HEK293 (cell line): ENCODE data around the gene TIAM2.

Source experiments
- CTCF ChIA-PET: fragments of 350-600 bp; formaldehyde crosslinking; extraction: SDS; loops from one replicate; lab custom pipeline; 2021; ENCODE audit warnings: antibody characterized with exemption; lab: Yijun Ruan, JAX
- POLR2A ChIA-PET: fragments of 300-600 bp; formaldehyde crosslinking; extraction: SDS; loops from one replicate; lab custom pipeline; 2020; ENCODE audit warnings: antibody characterized with exemption, inconsistent platforms; lab: Yijun Ruan, JAX
- H3K27ac ChIP-seq: fragments of 200-500 bp; sonication (Bioruptor generic); 2 replicates; pipeline ENCODE4 v1.5.1; 2014; ENCODE audit warnings: low read depth, low read length, control low read depth, inconsistent platforms; ENCODE audit errors: extremely low read depth
- H3K36me3 ChIP-seq, 2 experiments: fragments of 200-500 bp in 1 of 2; sonication (Bioruptor generic) in 1 of 2; 1 replicate in 1 of 2; 2 replicates in 1 of 2; pipeline ENCODE4 v1.5.1; 2014 to 2017; ENCODE audit warnings: inconsistent platforms in 2 of 2, low read length in 2 of 2; ENCODE audit not compliant: control insufficient read depth in 2 of 2, insufficient read depth in 1 of 2
- H3K4me1 ChIP-seq: fragments of 200-500 bp; sonication (Bioruptor generic); 2 replicates; pipeline ENCODE4 v1.5.1; 2014; ENCODE audit warnings: mild to moderate bottlenecking, low read length, inconsistent platforms; ENCODE audit not compliant: control insufficient read depth, insufficient read depth
- H3K4me3 ChIP-seq: 2 replicates; pipeline ENCODE4 v1.5.1; 2011; ENCODE audit warnings: low read depth, mild to moderate bottlenecking, control low read depth, low read length, moderate library complexity
- H3K9me3 ChIP-seq: fragments of 200-500 bp; sonication (Bioruptor generic); 2 replicates; pipeline ENCODE4 v1.5.1; 2014; ENCODE audit warnings: low read depth, low read length, inconsistent platforms; ENCODE audit not compliant: control insufficient read depth, insufficient read depth
- EGR2 ChIP-seq: fragments of 450-650 bp; formaldehyde crosslinking; IDR thresholded peaks from 2 replicates; pipeline ENCODE4 v1.5.1; 2016; ENCODE audit warnings: low read depth, missing biosample characterization, missing genetic modification characterization
- FEZF1 ChIP-seq: fragments of 450-650 bp; formaldehyde crosslinking; IDR thresholded peaks from 2 replicates; pipeline ENCODE4 v1.5.1; 2016; ENCODE audit warnings: missing biosample characterization, missing genetic modification characterization
- GLIS1 ChIP-seq: fragments of 450-650 bp; formaldehyde crosslinking; IDR thresholded peaks from 2 replicates; pipeline ENCODE4 v1.5.1; 2016; ENCODE audit warnings: missing biosample characterization, missing genetic modification characterization
- HIC1 ChIP-seq: fragments of 450-650 bp; formaldehyde crosslinking; IDR thresholded peaks from 2 replicates; pipeline ENCODE4 v1.5.1; 2016; ENCODE audit warnings: missing biosample characterization, missing genetic modification characterization
- IKZF3 ChIP-seq: fragments of 450-650 bp; IDR thresholded peaks from 2 replicates; pipeline ENCODE4 v1.5.0; 2018; ENCODE audit warnings: missing biosample characterization, mild to moderate bottlenecking, missing genetic modification characterization, moderate library complexity
- OSR2 ChIP-seq: fragments of 450-650 bp; formaldehyde crosslinking; IDR thresholded peaks from 2 replicates; pipeline ENCODE4 v1.5.1; 2016; ENCODE audit warnings: missing biosample characterization, missing genetic modification characterization
- REPIN1 ChIP-seq: fragments of 450-650 bp; formaldehyde crosslinking; IDR thresholded peaks from 2 replicates; pipeline ENCODE4 v1.5.1; 2017; ENCODE audit warnings: missing biosample characterization, missing genetic modification characterization, low read depth
- SP7 ChIP-seq: fragments of 450-650 bp; formaldehyde crosslinking; IDR thresholded peaks from 2 replicates; pipeline ENCODE4 v1.5.1; 2016; ENCODE audit warnings: missing biosample characterization, missing genetic modification characterization
- ZBTB17 ChIP-seq: fragments of 450-650 bp; formaldehyde crosslinking; IDR thresholded peaks from 2 replicates; pipeline ENCODE4 v1.5.1; 2016; ENCODE audit warnings: missing biosample characterization, missing genetic modification characterization
- ZEB2 ChIP-seq: fragments of 450-650 bp; formaldehyde crosslinking; IDR thresholded peaks from 2 replicates; pipeline ENCODE4 v1.5.1; 2016; ENCODE audit warnings: missing biosample characterization, missing genetic modification characterization
- ZNF184 ChIP-seq: fragments of 450-650 bp; IDR thresholded peaks from 2 replicates; pipeline ENCODE4 v1.5.1; 2018; ENCODE audit warnings: missing biosample characterization, mild to moderate bottlenecking, missing genetic modification characterization
- ZNF202 ChIP-seq: fragments of 450-650 bp; formaldehyde crosslinking; IDR thresholded peaks from 2 replicates; pipeline ENCODE4 v1.5.1; 2016; ENCODE audit warnings: missing biosample characterization, missing genetic modification characterization, borderline replicate concordance
- ZNF211 ChIP-seq: fragments of 450-650 bp; formaldehyde crosslinking; IDR thresholded peaks from 2 replicates; pipeline ENCODE4 v1.5.1; 2016; ENCODE audit warnings: low read depth, missing biosample characterization, missing genetic modification characterization
- ZNF302 ChIP-seq: fragments of 450-650 bp; formaldehyde crosslinking; IDR thresholded peaks from 2 replicates; pipeline ENCODE4 v1.5.1; 2016; ENCODE audit warnings: missing biosample characterization, missing genetic modification characterization, low read depth
- ZNF311 ChIP-seq: fragments of 450-650 bp; formaldehyde crosslinking; IDR thresholded peaks from 2 replicates; pipeline ENCODE4 v1.5.1; 2017; ENCODE audit warnings: missing biosample characterization, missing genetic modification characterization, borderline replicate concordance
- ZNF416 ChIP-seq: fragments of 450-650 bp; formaldehyde crosslinking; IDR thresholded peaks from 2 replicates; pipeline ENCODE4 v1.5.1; 2016; ENCODE audit warnings: missing biosample characterization, missing genetic modification characterization
- ZNF514 ChIP-seq: fragments of 450-650 bp; formaldehyde crosslinking; IDR thresholded peaks from 2 replicates; pipeline ENCODE4 v1.5.1; 2016; ENCODE audit warnings: missing biosample characterization, missing genetic modification characterization
- ZNF600 ChIP-seq: fragments of 450-650 bp; formaldehyde crosslinking; IDR thresholded peaks from 2 replicates; pipeline ENCODE4 v1.5.1; 2016; ENCODE audit warnings: missing biosample characterization, missing genetic modification characterization
- ZNF629 ChIP-seq: fragments of 450-650 bp; formaldehyde crosslinking; IDR thresholded peaks from 2 replicates; pipeline ENCODE4 v1.5.1; 2017; ENCODE audit warnings: missing biosample characterization, missing genetic modification characterization
- ZNF645 ChIP-seq: fragments of 450-650 bp; formaldehyde crosslinking; IDR thresholded peaks from 2 replicates; pipeline ENCODE4; 2016; ENCODE audit warnings: missing biosample characterization, missing genetic modification characterization
- ZNF658 ChIP-seq: fragments of 450-650 bp; formaldehyde crosslinking; IDR thresholded peaks from 2 replicates; pipeline ENCODE4; 2016; ENCODE audit warnings: missing biosample characterization, missing genetic modification characterization
- ZNF707 ChIP-seq: fragments of 450-650 bp; formaldehyde crosslinking; IDR thresholded peaks from 2 replicates; pipeline ENCODE4 v1.5.1; 2016; ENCODE audit warnings: missing biosample characterization, missing genetic modification characterization
- ZNF768 ChIP-seq: fragments of 450-650 bp; formaldehyde crosslinking; IDR thresholded peaks from 2 replicates; pipeline ENCODE4 v1.5.1; 2018; ENCODE audit warnings: missing biosample characterization, mild to moderate bottlenecking, missing genetic modification characterization
- ZNF785 ChIP-seq: fragments of 450-650 bp; formaldehyde crosslinking; IDR thresholded peaks from 2 replicates; pipeline ENCODE4 v1.5.1; 2016; ENCODE audit warnings: missing biosample characterization, missing genetic modification characterization
- ZXDB ChIP-seq: fragments of 450-650 bp; formaldehyde crosslinking; IDR thresholded peaks from 2 replicates; pipeline ENCODE4 v1.5.1; 2016; ENCODE audit warnings: missing biosample characterization, missing genetic modification characterization
- TF ChIP-seq, protein P1 (sequence below): fragments of 450-650 bp; formaldehyde crosslinking; IDR thresholded peaks from 2 replicates; pipeline ENCODE4 v1.5.1; 2016; ENCODE audit warnings: missing biosample characterization, missing genetic modification characterization
- TF ChIP-seq, protein P2 (sequence below): fragments of 450-650 bp; IDR thresholded peaks from 2 replicates; pipeline ENCODE4 v1.5.1; 2018; ENCODE audit warnings: missing biosample characterization, mild to moderate bottlenecking, missing genetic modification characterization
- TF ChIP-seq, protein P3 (sequence below): fragments of 450-650 bp; formaldehyde crosslinking; IDR thresholded peaks from 2 replicates; pipeline ENCODE4 v1.5.1; 2017; ENCODE audit warnings: missing biosample characterization, missing genetic modification characterization

Gene TIAM2

GRCh38 chr6:155201461-155202226, 206.5 kb downstream of the TIAM2 start:
- ChIA-PET POLR2A (no interaction called here), CTCF (interaction anchor here (0.9 to 2.3 kb wide), 2 partner anchors 24 to 46 kb away, joined by 3 to 9 read pairs; no protein-coding TSS in a partner anchor)
- Histone ChIP-seq H3K36me3 (no peaks in the 10 kb centered on the region), H3K4me1 (peaks cover 10% of the 10 kb centered on the region), H3K4me3 (no peak overlapping the region; the same call in 1 of the 2 replicates), H3K27ac (0 out of 2 replicates have a peak overlapping the region, but pooled peaks have one; percentile 37), H3K9me3 (no peaks in the 10 kb centered on the region)
- peak; percentile 21; the same call in 1 of the 2 replicates for TF ChIP-seq IKZF3 (tag by site-specific recombination)
- no peak for TF ChIP-seq ZNF211 (tag by site-specific recombination)
- TF ChIP-seq ZBTB17 (tag by site-specific recombination) = no peak
- TF ChIP-seq ZNF202 (tag by site-specific recombination) = no peak
- no peak for TF ChIP-seq EGR2 (tag by site-specific recombination)
- TF ChIP-seq ZEB2 (tag by site-specific recombination) = 0 out of 2 replicates have a peak, but pooled peaks have one; percentile 42
- no peak for TF ChIP-seq ZNF302 (tag by site-specific recombination)
- no peak for TF ChIP-seq ZNF416 (tag by site-specific recombination)
- no peak for TF ChIP-seq ZNF514 (tag by site-specific recombination)
- no peak for TF ChIP-seq GLIS1
- peak; percentile 52; the same call in 1 of the 2 replicates for TF ChIP-seq ZNF600 (tag by site-specific recombination)
- TF ChIP-seq REPIN1 (tag by site-specific recombination) = no peak
- TF ChIP-seq ZNF184 (tag by site-specific recombination) = no peak
- peak; percentile 40; the same call in 1 of the 2 replicates for TF ChIP-seq HIC1 (tag by site-specific recombination)
- TF ChIP-seq, protein P1, sequence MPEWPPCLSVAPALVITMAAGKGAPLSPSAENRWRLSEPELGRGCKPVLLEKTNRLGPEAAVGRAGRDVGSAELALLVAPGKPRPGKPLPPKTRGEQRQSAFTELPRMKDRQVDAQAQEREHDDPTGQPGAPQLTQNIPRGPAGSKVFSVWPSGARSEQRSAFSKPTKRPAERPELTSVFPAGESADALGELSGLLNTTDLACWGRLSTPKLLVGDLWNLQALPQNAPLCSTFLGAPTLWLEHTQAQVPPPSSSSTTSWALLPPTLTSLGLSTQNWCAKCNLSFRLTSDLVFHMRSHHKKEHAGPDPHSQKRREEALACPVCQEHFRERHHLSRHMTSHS (tag by site-specific recombination) = no peak
- peak; percentile 73 for TF ChIP-seq OSR2 (tag by site-specific recombination)
- TF ChIP-seq, protein P2, sequence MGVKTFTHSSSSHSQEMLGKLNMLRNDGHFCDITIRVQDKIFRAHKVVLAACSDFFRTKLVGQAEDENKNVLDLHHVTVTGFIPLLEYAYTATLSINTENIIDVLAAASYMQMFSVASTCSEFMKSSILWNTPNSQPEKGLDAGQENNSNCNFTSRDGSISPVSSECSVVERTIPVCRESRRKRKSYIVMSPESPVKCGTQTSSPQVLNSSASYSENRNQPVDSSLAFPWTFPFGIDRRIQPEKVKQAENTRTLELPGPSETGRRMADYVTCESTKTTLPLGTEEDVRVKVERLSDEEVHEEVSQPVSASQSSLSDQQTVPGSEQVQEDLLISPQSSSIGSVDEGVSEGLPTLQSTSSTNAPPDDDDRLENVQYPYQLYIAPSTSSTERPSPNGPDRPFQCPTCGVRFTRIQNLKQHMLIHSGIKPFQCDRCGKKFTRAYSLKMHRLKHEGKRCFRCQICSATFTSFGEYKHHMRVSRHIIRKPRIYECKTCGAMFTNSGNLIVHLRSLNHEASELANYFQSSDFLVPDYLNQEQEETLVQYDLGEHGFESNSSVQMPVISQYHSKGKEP (tag by site-specific recombination) = 0 out of 2 replicates have a peak, but pooled peaks have one; percentile 45
- no peak for TF ChIP-seq ZNF785
- TF ChIP-seq ZNF645 (tag by site-specific recombination) = no peak
- TF ChIP-seq ZNF311 = no peak
- peak; percentile 12; the same call in 1 of the 2 replicates for TF ChIP-seq ZNF629 (tag by site-specific recombination)
- TF ChIP-seq ZXDB (tag by site-specific recombination) = 0 out of 2 replicates have a peak, but pooled peaks have one; percentile 33
- no peak for TF ChIP-seq ZNF658 (tag by site-specific recombination)
- no peak for TF ChIP-seq ZNF768 (tag by site-specific recombination)
- no peak for TF ChIP-seq ZNF707 (tag by site-specific recombination)
- TF ChIP-seq, protein P3, sequence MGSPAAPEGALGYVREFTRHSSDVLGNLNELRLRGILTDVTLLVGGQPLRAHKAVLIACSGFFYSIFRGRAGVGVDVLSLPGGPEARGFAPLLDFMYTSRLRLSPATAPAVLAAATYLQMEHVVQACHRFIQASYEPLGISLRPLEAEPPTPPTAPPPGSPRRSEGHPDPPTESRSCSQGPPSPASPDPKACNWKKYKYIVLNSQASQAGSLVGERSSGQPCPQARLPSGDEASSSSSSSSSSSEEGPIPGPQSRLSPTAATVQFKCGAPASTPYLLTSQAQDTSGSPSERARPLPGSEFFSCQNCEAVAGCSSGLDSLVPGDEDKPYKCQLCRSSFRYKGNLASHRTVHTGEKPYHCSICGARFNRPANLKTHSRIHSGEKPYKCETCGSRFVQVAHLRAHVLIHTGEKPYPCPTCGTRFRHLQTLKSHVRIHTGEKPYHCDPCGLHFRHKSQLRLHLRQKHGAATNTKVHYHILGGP (tag by site-specific recombination) = peak; percentile 62
- peak; percentile 73 for TF ChIP-seq FEZF1 (tag by site-specific recombination)
- TF ChIP-seq SP7 (tag by site-specific recombination) = peak; percentile 99
